Osteocyte (in vitro differentiated cells): ENCODE data around the gene MIX23. TPM values are rescaled to one million over a fixed set of nuclear protein-coding genes. Genes with fewer than 3 reads are reported as not detected.

Source experiments
- DNase-seq: peaks from one replicate; pipeline ENCODE4 v3.0.0; 2021; ENCODE audit warnings: mixed read lengths; ENCODE audit not compliant: unreplicated experiment; ENCODE audit errors: extremely low spot score
- H3K27ac Mint-ChIP-seq: one replicate; pipeline ENCODE4 v1.8.0; 2021; ENCODE audit warnings: mild to moderate bottlenecking, mixed read lengths; ENCODE audit not compliant: unreplicated experiment
- H3K27me3 Mint-ChIP-seq: one replicate; pipeline ENCODE4 v1.8.0; 2021; ENCODE audit warnings: mixed read lengths; ENCODE audit not compliant: unreplicated experiment
- H3K36me3 Mint-ChIP-seq: one replicate; pipeline ENCODE4 v1.8.0; 2021; ENCODE audit warnings: mixed read lengths; ENCODE audit not compliant: unreplicated experiment
- H3K4me1 Mint-ChIP-seq: one replicate; pipeline ENCODE4 v1.8.0; 2021; ENCODE audit warnings: mixed read lengths; ENCODE audit not compliant: unreplicated experiment
- H3K4me3 Mint-ChIP-seq: one replicate; pipeline ENCODE4 v1.8.0; 2021; ENCODE audit warnings: mild to moderate bottlenecking, moderate library complexity, mixed read lengths; ENCODE audit not compliant: unreplicated experiment
- H3K9me3 Mint-ChIP-seq: one replicate; pipeline ENCODE4 v1.8.0; 2021; ENCODE audit warnings: mixed read lengths; ENCODE audit not compliant: unreplicated experiment
- total RNA-seq: library from RNA; stranded (reverse); gene quantifications from 2 replicates; pipeline ENCODE4 v1.2.1, GENCODE V29; 2021
- TF ChIP-seq, protein P1 (sequence below): fragments of 200-600 bp; sonication (generic); IDR thresholded peaks from 2 replicates; pipeline ENCODE4 v1.5.0; 2021; ENCODE audit warnings: antibody characterized with exemption, mild to moderate bottlenecking, moderate library complexity

The MIX23 gene
- total RNA-seq, 1 donor from 2014 or later = 18.1 TPM

- no peaks in the 10 kb centered on the region for H3K27me3 Mint-ChIP-seq
- H3K4me3 Mint-ChIP-seq = no peak overlapping the region
- no peaks in the 10 kb centered on the region for H3K9me3 Mint-ChIP-seq
- H3K4me1 Mint-ChIP-seq = no peaks in the 10 kb centered on the region
- H3K27ac Mint-ChIP-seq = no peak overlapping the region
- TF ChIP-seq, protein P1, sequence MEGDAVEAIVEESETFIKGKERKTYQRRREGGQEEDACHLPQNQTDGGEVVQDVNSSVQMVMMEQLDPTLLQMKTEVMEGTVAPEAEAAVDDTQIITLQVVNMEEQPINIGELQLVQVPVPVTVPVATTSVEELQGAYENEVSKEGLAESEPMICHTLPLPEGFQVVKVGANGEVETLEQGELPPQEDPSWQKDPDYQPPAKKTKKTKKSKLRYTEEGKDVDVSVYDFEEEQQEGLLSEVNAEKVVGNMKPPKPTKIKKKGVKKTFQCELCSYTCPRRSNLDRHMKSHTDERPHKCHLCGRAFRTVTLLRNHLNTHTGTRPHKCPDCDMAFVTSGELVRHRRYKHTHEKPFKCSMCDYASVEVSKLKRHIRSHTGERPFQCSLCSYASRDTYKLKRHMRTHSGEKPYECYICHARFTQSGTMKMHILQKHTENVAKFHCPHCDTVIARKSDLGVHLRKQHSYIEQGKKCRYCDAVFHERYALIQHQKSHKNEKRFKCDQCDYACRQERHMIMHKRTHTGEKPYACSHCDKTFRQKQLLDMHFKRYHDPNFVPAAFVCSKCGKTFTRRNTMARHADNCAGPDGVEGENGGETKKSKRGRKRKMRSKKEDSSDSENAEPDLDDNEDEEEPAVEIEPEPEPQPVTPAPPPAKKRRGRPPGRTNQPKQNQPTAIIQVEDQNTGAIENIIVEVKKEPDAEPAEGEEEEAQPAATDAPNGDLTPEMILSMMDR = no peak
- no peak for DNase-seq
- H3K36me3 Mint-ChIP-seq = peaks cover 11% of the 10 kb centered on the region
Measured at GRCh38 chr3:122357828-122358702, 25.0 kb downstream of the MIX23 start.

DNA sequence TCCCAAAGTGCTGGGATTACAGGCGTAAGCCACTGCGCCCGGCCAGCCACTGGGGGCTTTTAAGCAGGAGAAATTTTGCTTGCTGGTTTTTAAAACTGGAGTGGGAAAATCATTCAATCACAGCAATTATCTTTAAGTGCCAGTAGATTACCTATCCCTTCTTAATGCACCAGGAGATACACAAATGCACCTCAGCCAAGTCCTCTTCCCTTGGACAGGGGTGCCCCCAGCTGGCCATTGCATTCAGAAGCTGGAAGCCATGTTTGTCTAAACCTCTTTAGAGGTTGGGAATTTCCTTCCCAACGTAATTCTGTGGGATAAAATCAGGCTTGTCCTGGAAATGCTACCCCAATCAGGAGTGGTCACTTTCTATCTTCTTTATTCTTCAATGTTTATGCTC, 26.6 kb downstream of the MIX23 start:
- H3K27me3 Mint-ChIP-seq = no peaks in the 10 kb centered on the region
- H3K27ac Mint-ChIP-seq = no peak overlapping the region
- TF ChIP-seq, protein P1 = peak; percentile 37
- peaks cover 8% of the 10 kb centered on the region for H3K36me3 Mint-ChIP-seq
- DNase-seq = no peak
- H3K4me3 Mint-ChIP-seq = no peak overlapping the region
- H3K4me1 Mint-ChIP-seq = no peaks in the 10 kb centered on the region
- no peaks in the 10 kb centered on the region for H3K9me3 Mint-ChIP-seq

- no peak overlapping the region for H3K4me3 Mint-ChIP-seq
- no peak for DNase-seq
- no peak overlapping the region for H3K27ac Mint-ChIP-seq
- no peaks in the 10 kb centered on the region for H3K4me1 Mint-ChIP-seq
- peaks cover 8% of the 10 kb centered on the region for H3K36me3 Mint-ChIP-seq
- TF ChIP-seq, protein P1 = no peak
- no peaks in the 10 kb centered on the region for H3K27me3 Mint-ChIP-seq
- no peaks in the 10 kb centered on the region for H3K9me3 Mint-ChIP-seq
Measured at GRCh38 chr3:122355612-122356011, 27.4 kb downstream of the MIX23 start.

DNA sequence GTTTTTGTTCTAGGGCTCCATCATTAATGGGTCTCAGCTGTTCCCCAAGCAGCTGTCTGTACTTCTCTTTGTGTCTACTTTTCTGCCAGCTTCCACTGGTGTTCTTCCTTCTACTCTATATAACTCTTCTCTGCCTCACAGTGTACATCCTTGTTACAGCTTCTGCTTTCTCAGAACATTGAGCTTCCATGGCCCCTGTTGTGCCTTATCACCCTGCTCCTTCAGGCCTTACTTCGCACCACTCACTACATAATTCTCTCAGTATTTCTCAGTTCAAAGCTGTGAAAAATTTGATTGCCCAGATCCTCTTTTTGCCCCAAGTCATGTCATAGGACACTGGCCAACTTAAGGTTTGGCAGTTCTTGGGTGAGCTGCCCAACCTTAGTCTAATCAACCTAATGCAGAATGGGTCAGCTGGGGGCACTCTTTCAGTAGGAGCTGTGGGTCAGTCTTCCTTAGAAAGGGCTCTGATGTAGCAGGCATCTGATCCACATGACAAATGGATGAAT, 29.1 kb downstream of the MIX23 start:
- Mint-ChIP-seq H3K27ac (no peak overlapping the region), H3K4me3 (no peak overlapping the region), H3K4me1 (no peaks in the 10 kb centered on the region), H3K36me3 (peaks cover 6% of the 10 kb centered on the region), H3K27me3 (no peaks in the 10 kb centered on the region), H3K9me3 (no peaks in the 10 kb centered on the region)
- TF ChIP-seq, protein P1 = no peak
- no peak for DNase-seq

- Mint-ChIP-seq H3K9me3 (no peaks in the 10 kb centered on the region), H3K4me3 (no peak overlapping the region), H3K4me1 (no peaks in the 10 kb centered on the region), H3K27ac (no peak overlapping the region), H3K36me3 (no peaks in the 10 kb centered on the region), H3K27me3 (no peaks in the 10 kb centered on the region)
- no peak for DNase-seq
- TF ChIP-seq, protein P1 = no peak
Measured at GRCh38 chr3:122353215-122353614, 29.8 kb downstream of the MIX23 start.
